ENCODE measurements around the gene R3HDM4.

The R3HDM4 gene

GRCh38 chr19:934865-935479 lies 22.0 kb upstream of the R3HDM4 start:
- Histone ChIP-seq H2AFZ (ENCODE audit: insufficient read depth, low read length, poor library complexity) (peak overlapping the region; percentile 57), H3K27ac (ENCODE audit: low read depth, low read length) (peak overlapping the region; percentile 96), H3K4me2 (ENCODE audit: low read length) (no peak overlapping the region), H3K9ac (ENCODE audit: low read length) (no peak overlapping the region), H3K27me3 (ENCODE audit: insufficient read depth, low read length) (no peaks in the 10 kb centered on the region), H3K14ac (ENCODE audit: low read length) (peak overlapping the region; percentile 90), H3K9me3 (ENCODE audit: insufficient read depth, low read depth, low read length) (no peaks in the 10 kb centered on the region), H3K18ac (ENCODE audit: low read length) (peak overlapping the region; percentile 58), H2BK120ac (ENCODE audit: insufficient read depth, low read length, poor library complexity) (peak overlapping the region; percentile 95), H3K4me3 (ENCODE audit: low read depth, low read length) (no peak overlapping the region), H4K8ac (ENCODE audit: low read depth, low read length) (peak overlapping the region; percentile 42), H2BK12ac (ENCODE audit: low read length) (peak overlapping the region; percentile 42), H2BK5ac (ENCODE audit: low read depth, low read length, poor library complexity) (peak overlapping the region; percentile 97), H2AK5ac (ENCODE audit: low read length) (peak overlapping the region; percentile 15), H3K4ac (ENCODE audit: low read depth, low read length) (peak overlapping the region; percentile 100), H4K91ac (ENCODE audit: low read depth, low read length) (peak overlapping the region; percentile 99), H3K4me1 (ENCODE audit: control insufficient read depth in 1 of 2, insufficient read depth in 2 of 2, low read length in 2 of 2) (peaks cover 57 to 60% of the 10 kb centered on the region in 2 experiments), H4K12ac (ENCODE audit: low read depth, low read length) (peak overlapping the region; percentile 32), H3K79me2 (ENCODE audit: control insufficient read depth, insufficient read depth, low read length, poor library complexity) (peaks cover 55% of the 10 kb centered on the region), H3K23ac (ENCODE audit: low read length) (no peak overlapping the region), H3K36me3 (ENCODE audit: control insufficient read depth in 1 of 2, insufficient read depth in 2 of 2, low read length in 2 of 2) (peaks cover 70 to 81% of the 10 kb centered on the region in 2 experiments), H3K79me1 (ENCODE audit: low read length) (peaks cover 54% of the 10 kb centered on the region)
- peak; percentile 82 to 84 for DNase-seq
- no CpG with 5 or more reads among the region's 31 CpGs for WGBS (ENCODE audit: extremely low coverage, insufficient coverage, insufficient read length)

DNA sequence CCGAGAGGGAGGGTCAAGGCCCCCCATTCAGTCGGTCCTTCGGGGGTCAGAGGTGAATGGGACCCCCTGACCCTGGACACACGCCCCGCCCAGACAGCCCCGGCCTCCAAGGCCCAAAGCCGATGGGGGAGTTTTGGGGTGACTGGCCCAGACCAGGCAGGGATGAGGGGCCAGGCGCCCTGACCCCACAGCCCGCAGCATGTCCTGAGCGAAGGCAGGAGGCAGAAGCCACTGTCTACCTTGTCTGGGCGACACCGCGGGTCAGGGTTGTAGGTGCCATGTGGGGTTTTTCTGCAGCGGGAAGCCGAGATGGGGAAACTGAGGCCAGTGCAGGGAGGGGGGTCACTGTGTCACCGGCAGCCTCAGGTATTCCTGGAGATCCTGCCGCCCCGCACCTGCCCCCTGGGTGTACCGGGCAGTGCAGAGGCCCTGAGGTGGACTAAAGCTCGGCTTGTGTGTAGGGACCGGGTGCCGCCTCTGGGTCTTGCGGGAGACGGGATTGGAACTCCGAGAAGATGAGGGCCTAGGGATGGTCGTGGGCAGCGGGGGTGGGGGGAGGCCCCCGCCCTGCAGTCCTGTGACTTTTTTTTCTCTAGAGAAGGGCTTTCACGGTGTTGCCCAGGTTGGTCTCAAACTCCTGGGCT lies 21.3 kb upstream of the R3HDM4 start:
- Histone ChIP-seq H3K36me3 (ENCODE audit: control insufficient read depth in 1 of 2, insufficient read depth in 2 of 2, low read length in 2 of 2) (peaks cover 70 to 81% of the 10 kb centered on the region in 2 experiments), H2BK12ac (ENCODE audit: low read length) (peak overlapping the region; percentile 84), H3K23ac (ENCODE audit: low read length) (no peak overlapping the region), H3K14ac (ENCODE audit: low read length) (peak overlapping the region; percentile 90), H3K4me3 (ENCODE audit: low read depth, low read length) (no peak overlapping the region), H2AFZ (ENCODE audit: insufficient read depth, low read length, poor library complexity) (peak overlapping the region; percentile 40), H4K91ac (ENCODE audit: low read depth, low read length) (peak overlapping the region; percentile 99), H3K4ac (ENCODE audit: low read depth, low read length) (peak overlapping the region; percentile 100), H4K8ac (ENCODE audit: low read depth, low read length) (peak overlapping the region; percentile 88), H4K12ac (ENCODE audit: low read depth, low read length) (peak overlapping the region; percentile 57), H3K79me1 (ENCODE audit: low read length) (peaks cover 52% of the 10 kb centered on the region), H2BK5ac (ENCODE audit: low read depth, low read length, poor library complexity) (peak overlapping the region; percentile 97), H3K18ac (ENCODE audit: low read length) (peak overlapping the region; percentile 86), H3K79me2 (ENCODE audit: control insufficient read depth, insufficient read depth, low read length, poor library complexity) (peaks cover 54% of the 10 kb centered on the region), H2BK120ac (ENCODE audit: insufficient read depth, low read length, poor library complexity) (peak overlapping the region; percentile 95), H3K27me3 (ENCODE audit: insufficient read depth, low read length) (no peaks in the 10 kb centered on the region), H3K9me3 (ENCODE audit: insufficient read depth, low read depth, low read length) (no peaks in the 10 kb centered on the region), H3K4me2 (ENCODE audit: low read length) (no peak overlapping the region), H3K4me1 (ENCODE audit: control insufficient read depth in 1 of 2, insufficient read depth in 2 of 2, low read length in 2 of 2) (peaks cover 53 to 56% of the 10 kb centered on the region in 2 experiments), H3K27ac (ENCODE audit: low read depth, low read length) (peak overlapping the region; percentile 96), H2AK5ac (ENCODE audit: low read length) (peak overlapping the region; percentile 87), H3K9ac (ENCODE audit: low read length) (no peak overlapping the region)
- no peak for DNase-seq
- no CpG with 5 or more reads among the region's 29 CpGs for WGBS (ENCODE audit: extremely low coverage, insufficient coverage, insufficient read length)

DNA sequence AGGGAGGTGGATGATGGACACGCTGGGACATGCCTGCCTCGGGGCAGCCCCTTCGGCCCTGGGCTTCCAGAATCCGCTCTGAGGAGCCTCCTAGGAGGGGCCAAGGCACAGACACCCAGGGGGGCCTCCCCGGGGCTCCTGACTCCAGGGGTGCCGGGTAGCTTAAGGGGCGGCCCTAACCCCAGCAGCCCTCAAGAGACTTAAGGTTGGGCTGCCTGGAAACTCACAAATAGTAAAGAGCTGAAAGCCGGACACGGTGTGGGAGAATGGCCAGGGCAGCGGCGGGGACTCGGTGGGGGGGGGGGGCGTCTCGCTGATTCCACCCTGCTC lies 20.5 kb upstream of the R3HDM4 start:
- peaks cover 55 to 56% of the 10 kb centered on the region in 2 experiments for H3K4me1 ChIP-seq (ENCODE audit: control insufficient read depth in 1 of 2, insufficient read depth in 2 of 2, low read length in 2 of 2)
- no CpG with 5 or more reads among the region's 14 CpGs for WGBS (ENCODE audit: extremely low coverage, insufficient coverage, insufficient read length)

GRCh38 chr19:932648-933552 lies 19.9 kb upstream of the R3HDM4 start:
- Histone ChIP-seq H3K4me1 (ENCODE audit: control insufficient read depth in 1 of 2, insufficient read depth in 2 of 2, low read length in 2 of 2) (peaks cover 55 to 56% of the 10 kb centered on the region in 2 experiments), H3K79me1 (ENCODE audit: low read length) (peaks cover 56% of the 10 kb centered on the region), H4K12ac (ENCODE audit: low read depth, low read length) (peak overlapping the region; percentile 5), H4K91ac (ENCODE audit: low read depth, low read length) (peak overlapping the region; percentile 99), H3K4me3 (ENCODE audit: low read depth, low read length) (no peak overlapping the region), H2BK120ac (ENCODE audit: insufficient read depth, low read length, poor library complexity) (peak overlapping the region; percentile 95), H3K23ac (ENCODE audit: low read length) (no peak overlapping the region), H2BK12ac (ENCODE audit: low read length) (peak overlapping the region; percentile 72), H3K14ac (ENCODE audit: low read length) (peak overlapping the region; percentile 62), H3K4me2 (ENCODE audit: low read length) (peak overlapping the region; percentile 43), H4K8ac (ENCODE audit: low read depth, low read length) (peak overlapping the region; percentile 88), H2AK5ac (ENCODE audit: low read length) (peak overlapping the region; percentile 31), H3K27me3 (ENCODE audit: insufficient read depth, low read length) (no peaks in the 10 kb centered on the region), H3K18ac (ENCODE audit: low read length) (peak overlapping the region; percentile 85), H3K9me3 (ENCODE audit: insufficient read depth, low read depth, low read length) (no peaks in the 10 kb centered on the region), H3K36me3 (ENCODE audit: control insufficient read depth in 1 of 2, insufficient read depth in 2 of 2, low read length in 2 of 2) (peaks cover 70 to 81% of the 10 kb centered on the region in 2 experiments), H3K4ac (ENCODE audit: low read depth, low read length) (peak overlapping the region; percentile 80), H3K27ac (ENCODE audit: low read depth, low read length) (peak overlapping the region; percentile 96), H3K9ac (ENCODE audit: low read length) (no peak overlapping the region), H3K79me2 (ENCODE audit: control insufficient read depth, insufficient read depth, low read length, poor library complexity) (peaks cover 51% of the 10 kb centered on the region), H2BK5ac (ENCODE audit: low read depth, low read length, poor library complexity) (peak overlapping the region; percentile 97), H2AFZ (ENCODE audit: insufficient read depth, low read length, poor library complexity) (peak overlapping the region; percentile 53)
- no CpG with 5 or more reads among the region's 54 CpGs for WGBS (ENCODE audit: extremely low coverage, insufficient coverage, insufficient read length)
- DNase-seq = peak; percentile 98 to 99

More for the DNA sequence above, 20.5 kb upstream of the R3HDM4 start:
- Histone ChIP-seq H4K8ac (ENCODE audit: low read depth, low read length) (peak overlapping the region; percentile 88), H3K4me2 (ENCODE audit: low read length) (peak overlapping the region; percentile 43), H3K27ac (ENCODE audit: low read depth, low read length) (peak overlapping the region; percentile 96), H2BK5ac (ENCODE audit: low read depth, low read length, poor library complexity) (peak overlapping the region; percentile 97), H3K14ac (ENCODE audit: low read length) (peak overlapping the region; percentile 93), H3K79me2 (ENCODE audit: control insufficient read depth, insufficient read depth, low read length, poor library complexity) (peaks cover 51% of the 10 kb centered on the region), H3K23ac (ENCODE audit: low read length) (no peak overlapping the region), H3K27me3 (ENCODE audit: insufficient read depth, low read length) (no peaks in the 10 kb centered on the region), H3K9ac (ENCODE audit: low read length) (no peak overlapping the region), H2BK120ac (ENCODE audit: insufficient read depth, low read length, poor library complexity) (peak overlapping the region; percentile 95), H3K79me1 (ENCODE audit: low read length) (peaks cover 53% of the 10 kb centered on the region), H3K18ac (ENCODE audit: low read length) (peak overlapping the region; percentile 84), H3K36me3 (ENCODE audit: control insufficient read depth in 1 of 2, insufficient read depth in 2 of 2, low read length in 2 of 2) (peaks cover 74 to 84% of the 10 kb centered on the region in 2 experiments), H2AFZ (ENCODE audit: insufficient read depth, low read length, poor library complexity) (peak overlapping the region; percentile 3), H4K91ac (ENCODE audit: low read depth, low read length) (peak overlapping the region; percentile 99), H3K4me3 (ENCODE audit: low read depth, low read length) (no peak overlapping the region), H2AK5ac (ENCODE audit: low read length) (no peak overlapping the region), H3K4ac (ENCODE audit: low read depth, low read length) (peak overlapping the region; percentile 100), H2BK12ac (ENCODE audit: low read length) (peak overlapping the region; percentile 93), H3K9me3 (ENCODE audit: insufficient read depth, low read depth, low read length) (no peaks in the 10 kb centered on the region), H4K12ac (ENCODE audit: low read depth, low read length) (peak overlapping the region; percentile 6)
- no peak for DNase-seq
